Smooth muscle cell (in vitro differentiated cells): ENCODE data around the gene RAP2C. TPM values are rescaled to one million over a fixed set of nuclear protein-coding genes. Genes with fewer than 3 reads are reported as not detected.

Experiments used
- DNase-seq: peaks from one replicate; lab custom pipeline; 2025; ENCODE audit not compliant: unreplicated experiment; lab: John Stamatoyannopoulos, UW
- H2AFZ ChIP-seq: fragments of 200-600 bp; sonication (generic); 2 replicates; pipeline ENCODE4 v1.6.0; 2016; ENCODE audit warnings: antibody characterized with exemption, low read depth, mild to moderate bottlenecking
- H3F3A ChIP-seq: fragments of 200-600 bp; sonication (generic); 2 replicates; pipeline ENCODE4 v1.6.0; 2017; ENCODE audit warnings: antibody characterized with exemption, low read depth
- H3K27ac ChIP-seq: fragments of 200-600 bp; sonication (generic); 2 replicates; pipeline ENCODE4 v1.5.1; 2016; ENCODE audit warnings: low read depth, mild to moderate bottlenecking
- H3K27me3 ChIP-seq: fragments of 200-600 bp; sonication (generic); 2 replicates; pipeline ENCODE4 v1.6.1; 2016; ENCODE audit warnings: low read depth, mild to moderate bottlenecking
- H3K36me3 ChIP-seq: fragments of 200-600 bp; sonication (generic); 2 replicates; pipeline ENCODE4 v1.5.1; 2016; ENCODE audit warnings: low read depth
- H3K4me1 ChIP-seq: fragments of 200-600 bp; sonication (generic); 2 replicates; pipeline ENCODE4 v1.5.1; 2016; ENCODE audit warnings: low read depth
- H3K4me2 ChIP-seq: fragments of 200-600 bp; sonication (generic); 2 replicates; pipeline ENCODE4 v1.6.0; 2016; ENCODE audit warnings: mild to moderate bottlenecking
- H3K4me3 ChIP-seq: fragments of 200-600 bp; sonication (generic); 2 replicates; pipeline ENCODE4 v1.5.1; 2016; ENCODE audit warnings: mild to moderate bottlenecking
- H3K79me2 ChIP-seq: fragments of 200-600 bp; sonication (generic); 2 replicates; pipeline ENCODE4 v1.6.0; 2016; ENCODE audit warnings: low read depth, mild to moderate bottlenecking
- H3K9ac ChIP-seq: fragments of 200-600 bp; sonication (generic); 2 replicates; pipeline ENCODE4 v1.6.0; 2016; ENCODE audit warnings: low read depth
- H3K9me3 ChIP-seq: fragments of 200-600 bp; sonication (generic); replicated peaks from 2 replicates; pipeline ENCODE4 v1.5.1; 2016; ENCODE audit warnings: low read depth
- H4K20me1 ChIP-seq: fragments of 200-600 bp; sonication (generic); 2 replicates; pipeline ENCODE4 v1.6.0; 2016; ENCODE audit warnings: low read depth
- WGBS: methylation state at CpG from one replicate; pipeline ENCODE4 v1.1.7; 2016; ENCODE audit warnings: low lambda C conversion rate; 5-methylcytosine and 5-hydroxymethylcytosine counted together
- polyA plus RNA-seq: library from polyadenylated mRNA; unstranded; fragments of >200 nt; fragmentation: Nextera tagmentation; extraction: Ambion mirVana; gene quantifications from 2 replicates; pipeline ENCODE4 v1.2.1, GENCODE V29; 2016
- total RNA-seq: library from RNA; depleted of rRNA; stranded (reverse); fragments of >200 nt; gene quantifications from 2 replicates; pipeline ENCODE4 v1.2.3, GENCODE V29; 2014
- TF ChIP-seq, protein P1 (sequence below): fragments of 200-600 bp; sonication (generic); IDR thresholded peaks from 2 replicates; pipeline ENCODE4 v1.5.1; 2017; ENCODE audit warnings: borderline replicate concordance, mild to moderate bottlenecking, antibody characterized with exemption; ENCODE audit not compliant: insufficient read depth, poor library complexity, severe bottlenecking

The RAP2C gene
- total and polyA plus RNA-seq, 2 experiments from 2014 or later, result 21.3 to 59.2 TPM

DNA sequence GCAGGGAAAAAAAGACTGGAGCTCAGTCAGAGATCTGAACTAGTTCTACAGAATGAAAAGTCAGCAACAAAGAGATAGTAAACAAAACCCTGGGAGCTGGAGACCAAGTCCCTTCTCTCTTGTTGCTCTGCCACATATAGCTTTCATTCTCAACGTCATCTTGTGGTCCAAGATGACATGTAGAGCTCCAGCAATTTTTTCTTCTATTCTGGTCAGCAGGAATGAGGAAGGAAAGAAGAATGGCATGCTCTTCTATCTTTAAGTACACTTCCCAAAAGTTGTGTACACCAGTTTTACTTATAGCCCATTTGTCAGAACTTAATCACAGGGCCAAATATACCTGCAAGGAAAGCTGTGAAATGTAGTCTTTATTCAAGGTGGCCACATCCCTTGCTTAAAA is 45.6 kb downstream of the RAP2C start:
- H2AFZ ChIP-seq, result no peak overlapping the region
- no peaks in the 10 kb centered on the region for H3K4me1 ChIP-seq
- no peak overlapping the region for H3K4me3 ChIP-seq
- WGBS, result 43% methylated on average over 1 of the region's 1 CpG
- H3F3A ChIP-seq, result no peaks in the 10 kb centered on the region
- H3K9me3 ChIP-seq, result peaks cover 3% of the 10 kb centered on the region
- H4K20me1 ChIP-seq, result no peaks in the 10 kb centered on the region
- H3K27ac ChIP-seq, result no peak overlapping the region
- DNase-seq, result no peak
- H3K27me3 ChIP-seq, result no peaks in the 10 kb centered on the region
- TF ChIP-seq, protein P1, sequence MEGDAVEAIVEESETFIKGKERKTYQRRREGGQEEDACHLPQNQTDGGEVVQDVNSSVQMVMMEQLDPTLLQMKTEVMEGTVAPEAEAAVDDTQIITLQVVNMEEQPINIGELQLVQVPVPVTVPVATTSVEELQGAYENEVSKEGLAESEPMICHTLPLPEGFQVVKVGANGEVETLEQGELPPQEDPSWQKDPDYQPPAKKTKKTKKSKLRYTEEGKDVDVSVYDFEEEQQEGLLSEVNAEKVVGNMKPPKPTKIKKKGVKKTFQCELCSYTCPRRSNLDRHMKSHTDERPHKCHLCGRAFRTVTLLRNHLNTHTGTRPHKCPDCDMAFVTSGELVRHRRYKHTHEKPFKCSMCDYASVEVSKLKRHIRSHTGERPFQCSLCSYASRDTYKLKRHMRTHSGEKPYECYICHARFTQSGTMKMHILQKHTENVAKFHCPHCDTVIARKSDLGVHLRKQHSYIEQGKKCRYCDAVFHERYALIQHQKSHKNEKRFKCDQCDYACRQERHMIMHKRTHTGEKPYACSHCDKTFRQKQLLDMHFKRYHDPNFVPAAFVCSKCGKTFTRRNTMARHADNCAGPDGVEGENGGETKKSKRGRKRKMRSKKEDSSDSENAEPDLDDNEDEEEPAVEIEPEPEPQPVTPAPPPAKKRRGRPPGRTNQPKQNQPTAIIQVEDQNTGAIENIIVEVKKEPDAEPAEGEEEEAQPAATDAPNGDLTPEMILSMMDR, result no peak
- H3K79me2 ChIP-seq, result no peaks in the 10 kb centered on the region
- no peaks in the 10 kb centered on the region for H3K36me3 ChIP-seq
- no peak overlapping the region for H3K9ac ChIP-seq
- no peak overlapping the region for H3K4me2 ChIP-seq

DNA sequence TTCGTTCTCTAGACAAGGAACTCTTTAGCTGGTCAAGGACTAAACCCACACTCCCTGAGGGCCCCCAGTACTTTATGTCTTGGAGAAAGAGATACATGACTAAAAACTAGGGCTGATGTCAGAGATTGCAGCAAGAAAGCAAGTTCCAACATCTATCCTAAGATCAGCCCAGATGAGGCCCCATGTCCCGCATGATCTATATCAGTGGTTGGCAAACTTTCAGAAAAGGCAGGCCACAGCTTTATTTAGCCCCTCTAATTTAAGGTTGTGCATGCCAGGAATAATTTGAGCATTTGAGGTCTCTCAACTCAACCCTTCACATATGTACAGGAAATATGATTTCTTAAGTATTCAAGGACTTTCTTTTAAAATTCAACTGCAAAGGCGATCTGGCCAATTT is 47.4 kb downstream of the RAP2C start:
- DNase-seq, result no peak
- H3K27me3 ChIP-seq, result no peaks in the 10 kb centered on the region
- H4K20me1 ChIP-seq, result no peaks in the 10 kb centered on the region
- WGBS, result 72% methylated on average over 3 of the region's 3 CpGs
- peaks cover 3% of the 10 kb centered on the region for H3K9me3 ChIP-seq
- H3K27ac ChIP-seq, result no peak overlapping the region
- H3K36me3 ChIP-seq, result no peaks in the 10 kb centered on the region
- TF ChIP-seq, protein P1, result no peak
- H3K4me1 ChIP-seq, result no peaks in the 10 kb centered on the region
- H3F3A ChIP-seq, result no peaks in the 10 kb centered on the region
- H3K79me2 ChIP-seq, result no peaks in the 10 kb centered on the region
- no peak overlapping the region for H2AFZ ChIP-seq
- no peak overlapping the region for H3K9ac ChIP-seq
- H3K4me3 ChIP-seq, result no peak overlapping the region
- no peak overlapping the region for H3K4me2 ChIP-seq

- 73% methylated on average over 3 of the region's 3 CpGs for WGBS
- Histone ChIP-seq H3K79me2 (no peaks in the 10 kb centered on the region), H3K4me1 (no peaks in the 10 kb centered on the region), H3K4me2 (no peak overlapping the region), H4K20me1 (no peaks in the 10 kb centered on the region), H3F3A (no peaks in the 10 kb centered on the region), H3K27me3 (no peaks in the 10 kb centered on the region), H3K27ac (no peak overlapping the region), H3K9ac (no peak overlapping the region), H3K36me3 (no peaks in the 10 kb centered on the region), H2AFZ (no peak overlapping the region), H3K9me3 (peaks cover 3% of the 10 kb centered on the region), H3K4me3 (no peak overlapping the region)
- DNase-seq, result no peak
- TF ChIP-seq, protein P1, result no peak
These were observed 47.8 kb downstream of the RAP2C start for GRCh38 chrX:132171478-132171877.

GRCh38 chrX:132169554-132169953 is 49.7 kb downstream of the RAP2C start:
- Histone ChIP-seq H3K9ac (no peak overlapping the region), H3K79me2 (no peaks in the 10 kb centered on the region), H3F3A (no peaks in the 10 kb centered on the region), H4K20me1 (no peaks in the 10 kb centered on the region), H3K27me3 (no peaks in the 10 kb centered on the region), H3K9me3 (peaks cover 6% of the 10 kb centered on the region), H3K36me3 (no peaks in the 10 kb centered on the region), H3K4me1 (no peaks in the 10 kb centered on the region), H2AFZ (no peak overlapping the region), H3K4me2 (no peak overlapping the region), H3K4me3 (no peak overlapping the region), H3K27ac (no peak overlapping the region)
- WGBS, result 61% methylated on average over 3 of the region's 3 CpGs
- TF ChIP-seq, protein P1, result no peak
- no peak for DNase-seq
